HUES48 (cell line): ENCODE data around the gene TGM2.

Source experiments
- H3K27ac ChIP-seq: one replicate; pipeline ENCODE4 v1.7.0; 2013; ENCODE audit warnings: low read depth, low read length, inconsistent platforms
- H3K27me3 ChIP-seq: 2 replicates; pipeline ENCODE4 v1.6.1; 2013; ENCODE audit warnings: mild to moderate bottlenecking, low read length; ENCODE audit not compliant: control insufficient read depth, insufficient read depth
- H3K36me3 ChIP-seq: 2 replicates; pipeline ENCODE4 v1.6.1; 2013; ENCODE audit warnings: low read length; ENCODE audit not compliant: control insufficient read depth, insufficient read depth
- H3K4me1 ChIP-seq: 2 replicates; pipeline ENCODE4 v1.6.1; 2013; ENCODE audit warnings: mild to moderate bottlenecking, low read length; ENCODE audit not compliant: control insufficient read depth, insufficient read depth
- H3K4me3 ChIP-seq: 2 replicates; pipeline ENCODE4 v1.5.1; 2013; ENCODE audit warnings: mild to moderate bottlenecking, low read depth, low read length
- H3K9ac ChIP-seq: 2 replicates; pipeline ENCODE4 v1.6.1; 2013; ENCODE audit warnings: mild to moderate bottlenecking, low read depth, low read length, moderate library complexity
- H3K9me3 ChIP-seq: 2 replicates; pipeline ENCODE4 v1.6.1; 2013; ENCODE audit warnings: low read length; ENCODE audit not compliant: control insufficient read depth, insufficient read depth

The TGM2 gene

GRCh38 chr20:38116409-38117165 lies 48.5 kb downstream of the TGM2 start:
- Histone ChIP-seq H3K4me1 (no peaks in the 10 kb centered on the region), H3K27ac (no peak overlapping the region), H3K9ac (no peak overlapping the region), H3K4me3 (no peak overlapping the region), H3K9me3 (no peaks in the 10 kb centered on the region), H3K36me3 (no peaks in the 10 kb centered on the region), H3K27me3 (no peaks in the 10 kb centered on the region)

- Histone ChIP-seq H3K9me3 (no peaks in the 10 kb centered on the region), H3K9ac (no peak overlapping the region), H3K27me3 (no peaks in the 10 kb centered on the region), H3K36me3 (no peaks in the 10 kb centered on the region), H3K4me1 (no peaks in the 10 kb centered on the region), H3K27ac (no peak overlapping the region), H3K4me3 (no peak overlapping the region)
Measured at GRCh38 chr20:38115896-38116295, 49.2 kb downstream of the TGM2 start.

DNA sequence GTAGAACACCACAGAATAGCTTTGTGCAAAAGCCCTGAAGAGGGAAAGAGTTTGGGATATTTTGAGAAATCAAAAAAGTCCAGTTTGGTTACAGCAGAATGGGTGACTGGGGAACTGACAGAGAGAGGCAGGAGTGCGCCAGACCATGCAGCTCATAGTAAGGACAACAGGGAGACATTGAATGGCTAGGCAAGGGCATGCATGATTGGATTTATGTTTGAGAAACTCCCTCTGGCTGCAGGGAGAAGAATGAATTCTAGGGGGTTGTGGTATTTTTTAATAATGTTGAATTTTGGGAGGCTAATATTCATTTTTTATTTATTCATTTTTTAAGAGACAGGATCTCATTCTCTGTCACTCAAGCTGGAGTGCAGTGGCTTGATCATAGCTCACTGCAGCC lies 49.9 kb downstream of the TGM2 start:
- Histone ChIP-seq H3K36me3 (no peaks in the 10 kb centered on the region), H3K4me1 (no peaks in the 10 kb centered on the region), H3K9ac (no peak overlapping the region), H3K27ac (no peak overlapping the region), H3K4me3 (no peak overlapping the region), H3K27me3 (no peaks in the 10 kb centered on the region), H3K9me3 (no peaks in the 10 kb centered on the region)

GRCh38 chr20:38114353-38114791 lies 50.7 kb downstream of the TGM2 start:
- H3K9me3 ChIP-seq: no peaks in the 10 kb centered on the region
- no peaks in the 10 kb centered on the region for H3K4me1 ChIP-seq

DNA sequence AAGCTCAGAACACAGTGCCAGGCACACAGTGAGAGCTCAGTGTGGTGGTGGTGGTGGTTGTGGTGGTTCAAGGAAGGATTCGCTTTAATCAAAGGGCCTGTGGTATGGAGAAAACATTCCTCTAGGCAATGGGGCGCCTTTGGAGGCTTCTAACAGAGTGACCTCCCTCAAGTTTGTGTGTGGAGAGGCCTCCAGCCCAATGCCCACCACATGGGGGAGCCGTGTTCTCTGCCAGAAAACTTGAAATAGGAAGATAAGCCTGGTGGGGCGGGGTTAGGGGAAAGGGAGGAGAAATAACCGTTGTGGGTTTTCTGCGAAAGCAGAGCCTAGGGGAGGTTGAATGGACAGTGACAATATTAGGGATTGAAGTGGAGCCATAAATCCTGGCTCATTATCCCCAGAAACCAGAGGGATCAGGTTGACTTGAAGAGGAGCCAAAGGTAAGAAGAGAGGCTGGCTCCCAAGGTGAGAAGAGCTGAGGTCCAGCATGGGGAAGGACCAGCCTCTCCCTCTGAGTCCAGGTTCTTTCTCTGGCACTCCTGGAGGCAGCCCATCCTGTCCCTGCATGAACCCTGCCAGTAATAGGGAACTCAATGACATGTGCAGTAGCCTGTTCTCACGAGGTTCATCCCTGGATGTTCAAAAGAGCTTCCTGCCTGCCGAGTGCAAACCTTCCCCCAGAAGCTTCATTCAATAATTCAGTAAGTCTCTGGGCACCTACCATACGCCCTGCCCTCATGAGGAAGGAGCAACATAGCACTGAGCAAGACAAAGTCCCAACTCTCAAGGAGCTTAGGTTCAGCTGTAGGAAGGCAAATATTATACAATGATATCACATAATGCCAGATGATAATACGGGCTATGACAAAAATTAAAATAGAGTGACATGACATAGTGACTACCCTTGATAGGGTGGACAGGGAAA lies 51.4 kb downstream of the TGM2 start:
- H3K4me1 ChIP-seq: no peaks in the 10 kb centered on the region
- H3K27ac ChIP-seq: no peak overlapping the region
- no peaks in the 10 kb centered on the region for H3K36me3 ChIP-seq
- H3K4me3 ChIP-seq: no peak overlapping the region
- no peaks in the 10 kb centered on the region for H3K9me3 ChIP-seq
- H3K9ac ChIP-seq: no peak overlapping the region
- no peaks in the 10 kb centered on the region for H3K27me3 ChIP-seq

More at GRCh38 chr20:38114353-38114791, 50.7 kb downstream of the TGM2 start:
- Histone ChIP-seq H3K36me3 (no peaks in the 10 kb centered on the region), H3K9ac (no peak overlapping the region), H3K4me3 (no peak overlapping the region), H3K27ac (no peak overlapping the region), H3K27me3 (no peaks in the 10 kb centered on the region)

- H3K27me3 ChIP-seq: no peaks in the 10 kb centered on the region
- H3K9ac ChIP-seq: no peak overlapping the region
- H3K27ac ChIP-seq: no peak overlapping the region
- H3K4me3 ChIP-seq: no peak overlapping the region
- no peaks in the 10 kb centered on the region for H3K36me3 ChIP-seq
- H3K9me3 ChIP-seq: no peaks in the 10 kb centered on the region
- no peaks in the 10 kb centered on the region for H3K4me1 ChIP-seq
Measured at GRCh38 chr20:38112930-38113294, 52.2 kb downstream of the TGM2 start.

DNA sequence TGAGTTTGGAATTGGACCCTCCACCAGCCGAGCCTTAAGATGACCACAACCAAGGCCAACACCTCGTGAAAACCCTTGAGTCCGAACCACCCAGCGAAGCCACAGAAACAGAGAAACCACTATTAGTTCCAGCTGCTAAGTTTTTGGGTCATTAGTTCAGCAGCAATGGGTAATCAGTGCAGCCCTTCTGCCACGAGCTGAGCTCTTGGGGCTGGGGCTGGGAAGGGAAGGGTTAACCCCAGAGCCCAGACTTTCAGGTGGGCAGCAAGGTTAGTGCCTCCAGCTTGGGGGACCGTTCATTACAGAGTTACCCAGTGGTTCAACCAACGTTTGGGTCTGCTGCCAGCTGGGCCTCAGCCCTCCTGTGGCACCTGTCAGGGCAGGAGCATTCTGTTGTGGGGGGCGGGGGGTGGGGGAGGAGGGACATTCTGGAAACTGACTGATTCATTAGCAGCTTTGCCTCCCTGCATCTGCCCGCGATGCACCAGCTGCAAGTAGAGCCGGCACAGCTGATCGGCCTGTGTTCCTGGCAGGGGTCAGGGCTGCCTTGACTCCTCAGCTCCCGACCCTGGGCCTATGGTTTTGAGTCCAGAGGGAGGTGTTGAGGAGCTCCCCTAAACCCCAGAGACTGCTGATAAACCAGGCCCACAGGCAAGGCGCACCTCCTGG lies 52.7 kb downstream of the TGM2 start:
- Histone ChIP-seq H3K4me3 (no peak overlapping the region), H3K27me3 (no peaks in the 10 kb centered on the region), H3K36me3 (no peaks in the 10 kb centered on the region), H3K27ac (no peak overlapping the region), H3K9me3 (no peaks in the 10 kb centered on the region), H3K9ac (no peak overlapping the region), H3K4me1 (no peaks in the 10 kb centered on the region)

DNA sequence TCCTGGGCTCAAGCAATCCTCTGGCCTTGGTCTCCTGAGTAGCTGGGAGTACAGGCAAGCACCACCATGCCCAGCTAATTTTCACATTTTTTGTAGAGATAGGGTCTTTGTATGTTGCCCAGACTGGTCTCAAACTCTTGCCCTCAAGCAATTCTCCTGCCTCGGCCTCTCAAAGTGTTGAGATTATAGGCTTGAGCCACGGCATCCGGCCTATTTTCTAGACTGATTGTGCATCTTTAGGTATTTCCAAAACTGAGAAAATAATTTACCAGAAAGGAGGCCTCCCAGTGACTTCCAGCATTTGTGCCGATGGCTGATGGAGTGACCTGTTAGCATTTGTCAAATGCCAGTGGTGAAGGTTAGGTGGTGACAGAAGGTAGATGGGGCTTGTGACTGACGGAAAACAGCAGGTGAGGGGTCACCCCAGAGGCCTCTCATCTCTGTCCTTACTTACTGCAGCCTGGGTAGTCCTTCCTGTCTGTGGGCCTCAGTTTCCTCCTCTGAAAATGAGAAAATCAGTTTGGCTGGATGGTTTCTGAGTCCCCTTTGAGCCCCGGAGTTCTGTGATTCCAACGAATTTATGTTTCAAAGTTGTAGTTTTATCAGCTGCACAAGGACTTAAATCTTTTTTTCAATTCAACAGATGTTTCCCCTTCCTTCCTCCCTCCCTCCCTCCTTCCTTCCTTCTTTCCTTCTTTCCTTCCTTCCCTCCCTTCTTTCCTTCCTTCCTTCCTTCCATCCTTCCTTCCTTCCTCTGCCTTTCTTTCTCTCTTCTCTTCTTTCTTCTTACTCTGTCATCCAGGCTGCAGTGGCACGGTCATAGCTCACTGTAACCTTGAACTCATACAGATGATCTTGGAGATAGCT lies 53.5 kb downstream of the TGM2 start:
- Histone ChIP-seq H3K4me1 (no peaks in the 10 kb centered on the region), H3K4me3 (no peak overlapping the region), H3K27me3 (no peaks in the 10 kb centered on the region), H3K27ac (no peak overlapping the region), H3K9me3 (no peaks in the 10 kb centered on the region), H3K36me3 (no peaks in the 10 kb centered on the region), H3K9ac (no peak overlapping the region)

DNA sequence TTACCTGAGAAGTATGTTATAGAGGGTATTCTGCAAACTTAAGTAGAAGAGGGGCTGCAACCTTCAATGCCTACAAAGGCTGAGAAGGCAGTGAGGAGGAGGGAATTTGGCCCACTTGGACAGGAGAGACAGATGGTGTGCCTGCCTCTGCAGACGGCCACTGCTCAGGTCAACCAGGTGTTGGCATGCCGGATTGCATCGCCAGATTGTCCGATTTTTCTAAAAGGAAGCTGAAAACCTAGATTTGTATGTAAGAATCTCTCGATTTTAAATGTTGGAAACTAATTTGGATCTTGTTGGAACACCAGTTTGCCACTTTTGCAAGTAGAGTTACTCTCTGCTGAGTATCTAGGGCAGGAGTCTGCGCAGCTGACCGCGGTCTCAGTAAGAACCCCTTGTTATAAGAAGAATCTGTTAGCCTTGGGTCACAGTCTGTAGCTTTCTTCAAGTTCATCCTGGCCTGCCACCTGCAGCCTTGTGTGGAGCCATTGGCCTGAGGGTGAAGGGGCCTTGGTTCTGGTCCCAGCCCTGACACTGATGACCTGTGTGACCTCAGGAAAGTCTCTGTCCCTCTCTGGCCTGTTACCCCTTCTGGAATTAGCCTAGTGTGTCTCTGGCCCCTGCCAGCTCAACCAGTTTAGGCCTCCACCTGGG lies 54.4 kb downstream of the TGM2 start:
- Histone ChIP-seq H3K27me3 (no peaks in the 10 kb centered on the region), H3K4me3 (no peak overlapping the region), H3K36me3 (no peaks in the 10 kb centered on the region), H3K9me3 (no peaks in the 10 kb centered on the region), H3K4me1 (no peaks in the 10 kb centered on the region), H3K27ac (no peak overlapping the region), H3K9ac (no peak overlapping the region)
